ENCODE results near the gene APOBEC3A.
A peak's percentile ranks its signal among the peaks of the same experiment; 100 is the strongest.

APOBEC3A gene

DNA sequence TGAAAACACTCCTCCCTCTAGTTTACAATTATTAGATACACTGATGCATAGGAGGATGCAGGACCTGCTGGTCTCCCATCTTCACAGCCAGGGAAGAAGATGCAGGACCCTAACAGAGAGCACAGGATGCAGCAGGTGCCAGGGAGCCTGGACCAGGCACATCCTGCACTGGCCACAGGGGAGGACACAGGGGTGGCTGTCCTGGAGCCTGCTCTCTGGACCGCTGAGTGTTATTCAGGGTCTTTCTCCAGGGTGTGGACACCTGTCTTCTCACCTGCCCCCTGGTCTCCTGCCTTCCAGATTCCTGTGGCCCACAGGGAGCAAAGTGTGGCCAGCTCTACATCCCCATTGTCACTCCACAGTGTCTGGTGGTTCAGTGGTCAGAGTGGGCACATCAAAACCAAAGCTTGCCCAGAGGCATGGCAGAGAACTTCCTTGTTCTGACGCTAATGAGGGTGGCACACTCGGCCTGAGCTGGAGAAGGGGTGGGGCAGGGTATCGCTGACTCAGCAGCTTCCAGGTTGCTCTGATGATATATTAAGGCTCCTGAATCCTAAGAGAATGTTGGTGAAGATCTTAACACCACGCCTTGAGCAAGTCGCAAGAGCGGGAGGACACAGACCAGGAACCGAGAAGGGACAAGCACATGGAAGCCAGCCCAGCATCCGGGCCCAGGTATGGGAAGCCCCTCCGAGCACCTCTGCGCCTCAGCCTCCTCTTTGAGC lies at the start of gene APOBEC3A:
Gene APOBEC3A, plus strand, starts transcription at position 564 of the 725 bp plus-strand sequence. Its CDS starts 83 bp downstream, at position 647.
- no peak for DNase-seq (ENCODE audit: low read depth)

DNA sequence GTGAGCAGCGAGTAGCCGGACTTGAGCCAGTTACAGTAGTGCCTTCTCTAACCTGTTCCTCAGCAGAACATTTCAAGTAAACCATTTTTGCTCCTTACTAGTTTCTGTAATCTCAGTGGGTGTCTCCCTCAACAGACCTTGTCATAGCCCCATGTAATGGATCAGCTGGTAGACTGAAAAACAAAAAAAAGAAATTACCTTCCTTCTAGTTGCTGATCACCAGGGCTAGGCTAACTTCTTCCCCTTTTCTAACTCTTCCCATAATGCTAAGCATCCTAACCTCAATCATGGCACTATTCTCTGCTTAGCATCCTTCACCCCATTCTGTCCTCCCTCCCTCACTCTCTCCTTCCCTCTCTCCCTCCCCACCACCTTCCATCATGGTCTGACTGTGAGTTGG lies 49.6 kb upstream of the APOBEC3A start:
- no peak for DNase-seq (ENCODE audit: low read depth)

DNA sequence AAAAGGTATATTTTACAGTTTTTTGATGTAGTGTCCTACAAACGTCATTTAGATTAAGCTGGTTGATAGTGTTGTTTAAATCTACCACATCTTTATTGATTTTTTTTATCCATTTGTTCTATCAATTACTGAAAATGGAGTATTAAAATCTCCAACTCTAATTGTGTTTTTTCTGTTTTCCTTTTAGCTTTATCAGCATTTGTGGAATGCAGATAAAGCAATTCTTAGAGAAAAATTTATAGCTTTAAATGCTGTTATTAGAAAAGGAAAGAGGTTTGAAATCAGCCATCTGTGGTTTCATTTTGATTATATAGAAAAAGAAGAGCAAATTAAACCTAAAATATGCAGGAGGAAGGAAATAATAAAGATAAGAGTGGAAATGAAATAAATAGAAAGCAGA lies 46.0 kb upstream of the APOBEC3A start:
- DNase-seq (ENCODE audit: low read depth): no peak

- DNase-seq (ENCODE audit: low read depth): no peak
These were observed 37.7 kb upstream of the APOBEC3A start for GRCh38 chr22:38919631-38920190.

DNA sequence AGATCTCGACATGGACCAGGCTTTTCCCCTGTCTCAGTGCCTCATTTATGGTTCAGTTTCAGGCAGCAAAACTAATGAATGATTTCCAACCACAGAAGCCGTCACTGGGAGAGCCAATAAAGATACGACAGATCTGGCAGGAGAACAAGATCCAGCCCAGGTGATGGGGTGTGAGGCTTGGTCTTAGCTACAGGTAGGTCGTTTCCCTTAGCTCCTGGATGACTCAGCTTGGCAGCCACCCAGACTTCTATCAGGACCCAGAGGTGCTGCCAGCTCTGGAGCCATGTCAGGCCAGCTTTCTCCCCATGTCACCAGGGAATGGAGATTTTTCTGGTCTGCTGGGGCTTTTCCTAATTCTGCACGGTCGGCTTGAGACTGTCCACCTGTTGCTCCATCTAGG lies 36.3 kb upstream of the APOBEC3A start:
- DNase-seq (ENCODE audit: low read depth): no peak

DNA sequence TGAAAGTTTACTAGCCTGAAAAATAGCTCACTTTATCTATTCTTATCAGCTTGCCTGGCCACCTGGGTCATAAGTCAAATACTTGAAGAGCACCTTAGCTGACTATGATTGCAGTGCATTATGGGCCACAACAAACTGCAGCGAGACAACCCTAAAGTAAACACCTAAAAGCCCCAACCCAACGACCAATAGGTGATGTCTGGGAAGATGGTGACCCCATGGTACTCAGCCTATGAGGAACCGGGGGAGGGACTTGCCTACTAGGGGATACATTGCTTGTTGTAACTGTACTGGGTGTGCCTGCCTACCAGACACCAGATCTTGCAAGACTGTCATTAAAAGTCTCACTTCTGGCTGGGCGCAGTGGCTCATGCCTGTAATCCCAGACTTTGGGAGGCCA lies 35.6 kb upstream of the APOBEC3A start:
- no peak for DNase-seq (ENCODE audit: low read depth)

- DNase-seq (ENCODE audit: low read depth): peak; percentile 35
These were observed 33.7 kb upstream of the APOBEC3A start for GRCh38 chr22:38923463-38924346.

DNA sequence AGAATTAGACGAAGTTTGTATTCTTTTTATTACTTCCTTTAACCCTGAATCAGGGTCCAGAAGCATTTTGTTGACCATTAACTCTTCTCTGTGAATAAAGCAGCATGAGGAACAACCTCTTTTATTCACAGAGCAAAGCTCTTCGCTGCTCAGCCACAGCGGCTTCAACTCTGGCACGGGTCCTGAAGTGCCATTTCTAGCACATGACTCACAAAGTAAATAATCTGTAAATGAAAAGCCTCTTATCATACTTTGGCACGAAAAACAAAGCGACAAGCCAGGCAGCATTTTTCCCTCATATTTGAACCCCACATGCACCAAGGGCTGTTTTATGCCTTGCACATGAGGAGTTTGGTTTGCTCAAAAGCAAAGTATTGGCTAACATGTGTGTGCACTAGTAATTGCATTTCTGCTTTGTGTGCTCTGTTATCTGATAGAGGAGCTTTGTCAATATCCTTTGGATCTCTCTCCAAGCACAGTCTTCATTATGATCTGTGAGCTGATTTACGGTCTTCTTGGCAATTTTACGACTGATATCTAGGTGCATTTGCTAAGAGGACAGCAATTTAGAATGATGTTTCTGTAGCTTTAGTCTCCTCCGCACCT lies 33.0 kb upstream of the APOBEC3A start:
- DNase-seq (ENCODE audit: low read depth): peak; percentile 73

- DNase-seq (ENCODE audit: low read depth): no peak
These were observed 31.8 kb upstream of the APOBEC3A start for GRCh38 chr22:38925571-38926041.

DNA sequence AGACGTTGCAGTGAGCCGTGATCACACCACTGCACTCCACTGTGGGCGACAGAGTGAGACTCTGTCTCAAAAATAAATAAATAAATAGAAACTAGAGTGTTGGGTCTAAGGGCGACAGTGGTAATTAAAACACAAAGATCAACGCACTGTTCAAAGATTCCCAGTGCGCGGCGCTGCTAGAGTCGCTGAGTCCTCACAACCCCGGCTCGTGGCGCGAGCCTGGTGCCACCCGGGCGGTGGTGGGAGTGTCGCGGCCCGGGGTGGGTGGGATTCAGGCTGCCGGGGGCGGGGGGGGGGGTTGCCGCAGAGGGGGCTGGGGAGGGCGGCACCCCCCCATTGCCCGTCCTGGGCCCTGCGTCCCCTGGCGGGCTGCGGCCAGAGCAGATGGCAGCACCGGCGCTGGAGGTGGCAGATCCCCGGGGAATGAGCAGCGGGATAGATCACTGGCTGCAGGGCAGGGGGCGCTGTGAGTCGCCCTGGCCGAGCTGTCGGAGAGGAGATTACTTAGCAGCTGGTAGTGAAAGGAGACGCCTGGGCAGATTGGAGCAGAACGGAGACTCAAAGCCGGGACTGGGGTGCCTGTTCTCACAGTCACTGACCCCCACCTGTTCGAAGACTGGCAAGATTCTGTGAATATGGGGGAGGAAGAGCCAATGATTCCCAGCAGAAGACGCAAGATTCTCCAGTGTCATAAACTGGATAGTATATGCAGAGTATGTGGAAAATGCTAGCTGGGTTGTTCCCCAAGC lies 30.2 kb upstream of the APOBEC3A start:
- DNase-seq (ENCODE audit: low read depth): peak; percentile 10

- no peak for DNase-seq (ENCODE audit: low read depth)
These were observed 26.9 kb upstream of the APOBEC3A start for GRCh38 chr22:38930512-38930911.

DNA sequence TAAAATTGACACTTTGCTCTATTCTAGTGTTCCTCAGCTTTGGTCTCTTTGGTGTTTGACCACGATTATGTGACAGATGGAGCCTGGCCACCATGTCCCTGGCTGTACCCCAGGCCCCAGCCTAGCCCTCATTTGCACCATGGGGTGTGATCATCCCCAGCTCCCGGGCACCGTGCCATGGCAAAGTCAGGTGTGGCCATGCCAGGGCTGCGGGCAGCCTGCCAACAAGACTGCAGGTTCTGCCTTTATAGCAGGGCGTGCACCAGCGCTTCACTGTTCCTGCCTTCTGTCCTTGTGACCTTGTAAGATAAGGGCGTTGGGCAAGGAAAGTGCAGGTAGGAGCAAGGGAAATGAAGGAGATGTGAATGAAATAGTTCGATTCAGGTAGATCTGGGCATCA lies 22.4 kb upstream of the APOBEC3A start:
- DNase-seq (ENCODE audit: low read depth): no peak

GRCh38 chr22:38935616-38936015 lies 21.8 kb upstream of the APOBEC3A start:
- no peak for DNase-seq (ENCODE audit: low read depth)

DNA sequence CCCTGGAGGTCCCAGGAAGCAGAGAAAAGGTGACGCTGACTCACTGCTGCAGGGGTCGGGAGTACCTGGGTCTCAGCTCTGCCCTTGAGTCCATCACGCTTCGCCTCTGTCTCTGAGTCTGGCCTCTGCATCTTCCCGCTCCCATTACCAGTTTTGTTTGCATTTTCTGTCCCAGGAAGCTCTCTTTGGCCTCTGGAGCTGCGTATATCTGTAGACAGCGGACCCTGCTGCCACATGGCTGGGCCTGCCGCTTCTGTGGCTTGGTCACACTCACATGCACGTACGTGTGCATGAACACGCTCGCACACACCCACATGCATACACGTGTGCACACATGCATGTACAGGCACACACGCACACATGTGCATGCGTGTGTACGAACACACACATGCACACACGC lies 20.8 kb upstream of the APOBEC3A start:
- DNase-seq (ENCODE audit: low read depth): no peak

DNA sequence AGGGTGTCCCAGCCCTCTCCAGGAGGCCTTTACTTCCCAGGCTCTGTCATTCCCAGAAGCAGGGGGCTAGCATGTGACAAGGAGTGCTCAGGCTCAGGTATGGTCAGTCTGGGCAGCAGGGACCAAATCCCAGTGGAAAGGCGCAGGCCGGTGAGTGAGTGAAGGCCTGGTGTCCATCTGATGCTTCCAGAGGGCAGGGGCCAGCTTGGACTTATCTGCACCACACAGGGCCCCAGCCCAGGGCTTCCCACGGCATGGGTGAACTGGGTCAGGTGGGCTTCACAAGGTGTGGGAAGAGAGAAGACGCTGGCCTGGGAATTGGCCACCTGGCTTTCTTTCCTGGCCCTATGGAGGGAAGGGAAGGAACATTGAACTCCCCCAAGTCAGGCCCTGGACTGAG lies 20.4 kb upstream of the APOBEC3A start:
- DNase-seq (ENCODE audit: low read depth): no peak

GRCh38 chr22:38937541-38937940 lies 19.9 kb upstream of the APOBEC3A start:
- DNase-seq (ENCODE audit: low read depth): no peak

DNA sequence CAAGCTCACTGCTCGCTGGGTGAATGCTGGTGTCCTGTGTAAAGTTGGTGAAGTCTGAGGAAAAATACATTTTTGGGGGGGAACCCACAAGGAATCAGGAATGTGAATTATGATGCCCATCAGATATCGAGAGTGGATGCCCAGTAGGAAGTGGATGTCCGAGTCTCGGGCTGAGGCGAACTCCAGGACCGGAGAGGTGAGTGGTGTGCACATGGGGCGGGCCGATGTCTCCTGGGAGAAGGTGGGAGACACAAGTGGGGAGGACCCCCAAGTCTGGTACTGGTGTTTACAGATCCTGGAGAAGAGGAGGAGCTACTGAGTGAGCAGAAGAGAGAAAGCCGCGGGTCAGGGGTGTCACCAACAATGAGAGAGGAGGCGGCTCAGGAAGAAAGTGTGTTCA lies 19.2 kb upstream of the APOBEC3A start:
- no peak for DNase-seq (ENCODE audit: low read depth)

DNA sequence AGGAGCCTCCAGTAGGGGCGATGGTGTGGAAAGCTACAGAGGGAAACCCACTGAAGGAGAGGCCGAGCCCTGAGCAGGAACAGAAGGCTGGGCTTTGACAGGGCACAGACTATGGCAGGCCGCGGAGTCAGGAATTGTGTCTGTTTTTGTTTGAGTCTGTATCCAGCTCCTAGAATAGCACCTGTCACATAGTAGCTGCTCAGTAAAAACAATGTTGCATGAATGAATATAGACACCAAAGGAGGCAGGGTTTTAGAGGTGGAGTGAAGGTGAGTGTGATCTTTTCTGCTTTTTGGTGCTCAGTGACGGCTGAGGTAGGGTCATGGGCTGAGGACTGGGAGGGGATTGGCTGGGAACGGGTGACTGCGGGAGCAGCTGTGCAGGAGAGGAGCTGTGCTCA lies 18.5 kb upstream of the APOBEC3A start:
- DNase-seq (ENCODE audit: low read depth): no peak

GRCh38 chr22:38940811-38941384 lies 16.5 kb upstream of the APOBEC3A start:
- DNase-seq (ENCODE audit: low read depth): no peak

- DNase-seq (ENCODE audit: low read depth): no peak
These were observed 15.9 kb upstream of the APOBEC3A start for GRCh38 chr22:38941488-38941987.

DNA sequence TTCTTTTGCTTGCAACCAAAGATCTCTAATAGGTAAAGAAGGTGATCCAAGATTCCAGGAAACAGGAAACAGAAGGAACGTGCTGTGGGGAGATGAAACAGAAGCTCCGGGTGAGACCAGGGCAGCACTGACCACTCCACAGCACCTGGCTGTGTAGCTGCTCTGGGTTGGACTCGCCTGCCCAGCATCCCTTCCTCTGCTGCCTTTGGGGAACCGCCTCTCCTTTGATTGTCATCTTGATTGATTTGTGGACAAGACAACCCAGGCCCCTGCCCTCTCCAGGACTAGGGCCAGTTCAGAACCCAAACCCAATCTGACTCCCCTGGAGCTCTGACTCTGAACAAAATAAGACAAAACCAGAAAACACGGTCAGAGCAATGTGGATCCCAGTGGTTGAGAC lies 14.7 kb upstream of the APOBEC3A start:
- DNase-seq (ENCODE audit: low read depth): no peak
